ENCODE measurements around the gene VARS1.
A peak's percentile ranks its signal among the peaks of the same experiment; 100 is the strongest.

The VARS1 gene

DNA sequence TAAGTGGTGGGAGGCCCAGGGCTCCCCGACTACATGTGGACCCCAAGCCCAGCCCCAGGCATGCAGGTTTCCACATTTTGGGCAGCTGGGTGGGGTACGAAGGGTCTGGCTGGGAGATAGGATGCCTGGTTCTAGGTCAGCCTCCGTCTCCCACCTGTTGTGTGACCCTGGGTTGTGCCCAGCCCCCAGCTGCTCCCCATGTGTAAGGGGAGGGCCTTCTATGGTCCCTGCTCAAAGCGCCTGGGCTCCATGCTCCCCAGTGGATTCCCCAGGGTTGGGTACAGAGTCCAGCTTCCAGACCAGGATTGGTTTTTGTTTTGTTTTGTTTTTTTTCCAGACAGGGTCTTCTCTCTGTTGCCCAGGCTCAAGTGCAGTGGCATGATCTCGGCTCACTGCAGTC lies 17.4 kb downstream of the VARS1 start:
- no peak for TF ChIP-seq POLR2A (IDR thresholded peaks at IDR 0.05; ENCODE audit: low read depth, low read length)
- no peak for DNase-seq (ENCODE audit: insufficient read length, low spot score)
- FAIRE-seq: no peak

DNA sequence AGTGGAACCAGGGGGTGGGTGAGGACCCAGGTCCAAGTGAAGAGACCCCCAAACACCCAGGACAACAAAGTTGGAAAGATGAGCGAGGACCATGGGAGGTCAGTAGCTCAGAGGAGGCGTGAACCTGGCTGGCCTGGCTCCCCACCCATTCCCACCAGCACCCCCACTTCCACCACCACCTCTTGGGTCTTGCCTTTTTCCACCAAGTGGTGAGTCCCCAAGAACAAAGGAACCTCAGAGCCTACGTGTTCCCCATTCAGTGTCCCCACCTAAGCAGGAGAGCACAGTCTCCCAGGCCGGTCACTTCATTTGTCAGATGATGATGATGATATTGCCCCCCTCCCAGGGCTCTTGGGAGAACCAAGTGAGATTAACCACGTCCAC lies 17.9 kb downstream of the VARS1 start:
- no peak for DNase-seq (ENCODE audit: insufficient read length, low spot score)
- FAIRE-seq: no peak
- TF ChIP-seq POLR2A (IDR thresholded peaks at IDR 0.05; ENCODE audit: low read depth, low read length): no peak

DNA sequence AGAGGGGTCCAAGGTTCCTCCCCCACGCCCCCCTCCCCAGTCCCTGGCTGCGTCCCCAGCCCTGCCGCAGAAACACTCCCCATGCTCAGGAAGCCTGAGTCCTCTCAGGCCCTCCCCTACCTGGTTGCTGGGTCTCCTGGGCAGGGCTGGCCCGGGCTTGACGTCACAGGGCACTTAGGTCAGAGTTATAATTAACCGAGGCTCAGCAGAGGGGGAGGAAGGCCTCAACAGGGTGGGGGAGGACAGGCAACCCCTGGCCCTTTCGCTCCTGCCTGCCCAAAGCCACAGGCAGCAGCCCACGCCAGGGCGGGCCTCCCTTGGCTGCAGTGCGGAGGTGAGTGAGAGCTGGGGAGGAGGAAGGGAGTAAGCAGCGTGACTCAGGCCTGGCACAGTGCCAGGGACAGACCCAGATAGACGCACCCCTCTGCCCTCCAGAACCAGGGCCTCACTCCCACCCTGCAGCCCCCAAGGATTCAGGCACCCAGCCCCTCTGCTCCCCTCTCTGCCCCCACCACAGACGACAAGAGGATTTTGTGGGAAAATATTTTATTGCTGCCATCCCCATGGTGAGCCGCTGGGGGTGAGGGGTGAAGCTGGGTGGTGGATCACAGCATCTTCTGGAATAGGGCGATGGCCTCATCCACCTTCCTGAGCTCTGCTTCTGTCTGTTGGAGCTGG lies 18.4 kb downstream of the VARS1 start, which contains the start of gene VWA7:
Gene VWA7 (minus strand): TSS at position 340 of the 678 bp plus-strand sequence. CDS start 549 bp downstream, outside the sequence.
- TF ChIP-seq POLR2A (IDR thresholded peaks at IDR 0.05; ENCODE audit: low read depth, low read length): no peak
- DNase-seq (ENCODE audit: insufficient read length, low spot score) (peak; percentile 90), FAIRE-seq (no peak)

DNA sequence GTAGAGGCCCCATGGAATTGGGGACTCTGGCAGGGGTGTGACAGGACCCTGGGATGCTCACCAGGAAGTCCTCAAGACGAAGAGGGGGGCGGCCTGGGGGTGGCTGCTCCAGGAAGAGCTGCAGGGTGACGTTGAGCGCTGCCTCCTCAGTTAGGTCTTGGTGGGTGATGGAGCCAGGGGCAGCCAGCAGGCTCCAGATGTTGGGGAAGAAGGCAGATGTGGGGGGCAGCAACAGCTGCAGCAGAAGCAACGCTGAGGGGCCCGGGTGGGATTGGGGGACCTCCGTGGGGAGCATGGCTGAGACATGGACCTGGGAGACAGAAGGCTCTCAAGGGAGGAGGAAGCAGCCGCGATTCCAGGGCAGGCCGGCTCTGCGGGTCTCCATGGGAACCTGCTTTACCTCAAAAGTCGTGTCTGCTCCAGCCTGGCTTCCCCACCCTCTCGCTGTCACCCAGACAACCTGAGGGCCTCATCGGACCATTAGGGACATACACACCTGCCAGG lies 19.0 kb downstream of the VARS1 start:
- TF ChIP-seq POLR2A (IDR thresholded peaks at IDR 0.05; ENCODE audit: low read depth, low read length): no peak
- FAIRE-seq (no peak), DNase-seq (ENCODE audit: insufficient read length, low spot score) (no peak)

DNA sequence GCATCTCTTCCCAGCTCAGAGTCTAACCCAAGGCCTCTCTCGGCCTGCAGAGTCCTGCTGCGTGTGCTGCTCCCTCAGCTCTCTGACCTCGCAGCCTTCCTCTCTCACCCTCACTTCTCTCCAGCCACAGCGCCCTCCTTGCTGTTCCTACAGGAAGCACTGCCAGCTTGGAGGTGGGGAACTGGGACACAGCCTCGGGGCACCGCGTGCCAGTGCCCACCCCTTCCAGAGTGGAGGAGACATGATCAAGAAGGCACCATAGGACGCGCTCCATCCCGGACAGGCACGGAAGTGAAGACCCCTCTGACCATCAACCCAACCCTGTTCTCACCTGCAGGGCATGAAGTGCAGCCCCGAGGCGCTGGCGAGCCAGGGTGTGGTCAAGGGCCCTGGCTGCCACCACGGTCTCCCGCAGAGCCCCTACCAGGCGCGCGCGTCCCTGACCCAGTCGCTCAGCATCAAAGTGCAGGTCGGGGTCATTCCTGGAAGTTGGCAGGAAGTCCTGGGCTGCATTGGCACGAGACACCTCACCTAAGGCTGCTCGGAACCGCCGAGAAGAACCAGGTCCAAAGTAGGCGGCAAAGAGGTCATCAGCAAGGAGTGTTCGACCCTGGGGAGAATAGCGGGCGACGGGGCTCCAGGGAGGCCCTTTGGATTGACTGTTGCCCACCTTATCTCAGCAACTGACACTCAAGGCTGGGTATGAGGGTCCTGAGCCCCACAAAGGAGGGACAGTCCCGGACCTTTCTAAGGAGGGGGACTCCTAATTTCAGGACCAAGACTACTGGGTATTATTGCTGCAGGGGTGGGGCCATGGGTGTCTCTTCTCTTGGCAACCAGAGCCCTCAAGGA lies 19.7 kb downstream of the VARS1 start:
- FAIRE-seq: no peak
- no peak for DNase-seq (ENCODE audit: insufficient read length, low spot score)
- TF ChIP-seq POLR2A (IDR thresholded peaks at IDR 0.05; ENCODE audit: low read depth, low read length): no peak

DNA sequence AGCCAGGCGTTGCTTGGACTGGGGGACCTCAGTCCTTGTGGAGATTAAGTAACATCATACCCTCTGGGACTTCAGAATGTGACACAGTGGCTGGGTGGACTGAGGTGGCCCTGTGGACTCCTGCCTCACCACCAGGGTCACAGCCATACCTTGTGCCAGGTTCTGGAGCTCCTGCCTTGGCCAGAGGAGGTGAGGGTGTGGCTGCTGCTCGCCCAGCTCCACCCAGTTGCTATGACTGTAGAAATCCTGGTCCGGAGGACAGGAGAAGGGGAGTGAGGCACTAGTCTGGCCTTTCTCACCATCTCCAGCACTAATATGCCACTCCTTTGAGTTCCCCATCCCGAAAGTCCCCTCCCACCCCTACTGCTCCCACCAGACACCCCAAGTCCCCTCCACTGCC lies 20.4 kb downstream of the VARS1 start:
- FAIRE-seq (no peak), DNase-seq (ENCODE audit: insufficient read length, low spot score) (no peak)
- TF ChIP-seq POLR2A (IDR thresholded peaks at IDR 0.05; ENCODE audit: low read depth, low read length): no peak

DNA sequence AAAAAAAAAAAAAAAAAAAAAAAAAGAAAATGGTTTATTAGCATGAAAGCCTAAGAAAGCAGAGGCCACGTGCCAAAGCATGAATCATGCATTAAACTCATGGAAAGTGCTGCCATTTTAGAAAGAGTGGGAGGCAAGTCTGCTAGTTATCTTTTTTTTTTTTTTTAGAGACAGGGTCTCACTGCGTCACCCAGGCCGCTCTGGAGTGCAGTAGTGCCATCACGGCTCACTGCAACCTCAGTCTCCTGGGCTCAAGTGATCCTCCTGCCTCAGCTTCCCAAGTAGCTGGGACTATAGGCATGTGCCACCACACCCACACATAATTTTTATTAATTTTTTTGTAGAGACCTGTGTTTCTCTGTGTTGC lies 23.6 kb downstream of the VARS1 start:
- DNase-seq (ENCODE audit: insufficient read length, low spot score) (no peak), FAIRE-seq (no peak)
- no peak for TF ChIP-seq POLR2A (IDR thresholded peaks at IDR 0.05; ENCODE audit: low read depth, low read length)

DNA sequence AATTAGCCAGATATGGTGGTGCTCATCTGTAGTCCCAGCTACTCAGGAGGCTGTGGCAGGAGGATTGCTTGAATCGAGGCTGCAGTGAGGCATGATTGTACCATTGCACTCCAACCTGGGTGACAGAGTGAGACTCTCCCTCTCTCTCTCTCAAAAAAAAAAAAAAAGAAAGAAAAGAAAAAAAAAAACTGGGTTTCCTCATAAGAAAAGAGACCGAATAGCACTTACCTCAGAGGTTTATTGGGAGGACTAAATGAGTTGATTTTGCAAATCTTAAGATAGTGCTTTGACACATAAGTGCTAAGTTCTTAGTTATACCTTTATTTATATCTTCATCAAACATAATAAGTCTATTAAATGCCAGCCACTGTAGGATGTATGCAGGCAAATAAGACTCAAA lies 24.7 kb downstream of the VARS1 start:
- TF ChIP-seq POLR2A (IDR thresholded peaks at IDR 0.05; ENCODE audit: low read depth, low read length): no peak
- FAIRE-seq (no peak), DNase-seq (ENCODE audit: insufficient read length, low spot score) (no peak)

DNA sequence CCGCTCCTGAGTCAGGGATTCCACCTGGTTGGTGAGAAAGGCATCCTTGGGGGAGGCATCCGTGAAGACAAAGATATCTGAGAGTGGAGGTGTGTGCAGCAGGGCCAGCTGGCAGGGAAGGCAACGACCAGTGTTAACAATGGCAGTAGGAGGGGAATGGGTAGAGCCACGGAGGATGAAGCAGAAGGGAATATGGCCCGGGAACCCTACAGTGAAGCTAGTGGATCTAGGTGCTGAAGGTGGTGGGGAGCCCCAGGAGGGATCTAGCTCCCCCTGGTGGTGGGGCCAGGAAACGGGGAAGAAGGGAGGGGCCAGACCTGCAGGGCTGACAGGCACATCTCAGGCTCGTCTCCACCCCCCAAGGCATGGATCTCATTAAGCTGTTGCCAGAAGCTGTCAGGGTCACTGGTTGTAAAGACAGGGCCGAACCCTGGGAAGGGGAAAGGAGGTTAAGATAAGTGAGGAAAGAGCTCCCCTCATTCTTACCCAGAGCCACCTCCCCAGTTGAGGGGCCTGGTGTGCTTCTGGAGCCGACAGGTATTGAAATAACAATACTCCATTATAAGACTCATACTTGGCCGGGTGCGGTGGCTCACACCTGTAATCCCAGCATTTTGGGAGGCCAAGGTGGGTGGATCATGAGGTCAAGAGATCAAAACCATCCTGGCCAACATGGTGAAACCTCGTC lies 25.7 kb downstream of the VARS1 start:
- TF ChIP-seq POLR2A (IDR thresholded peaks at IDR 0.05; ENCODE audit: low read depth, low read length): no peak
- DNase-seq (ENCODE audit: insufficient read length, low spot score): peak; percentile 87
- FAIRE-seq: peak; percentile 48

DNA sequence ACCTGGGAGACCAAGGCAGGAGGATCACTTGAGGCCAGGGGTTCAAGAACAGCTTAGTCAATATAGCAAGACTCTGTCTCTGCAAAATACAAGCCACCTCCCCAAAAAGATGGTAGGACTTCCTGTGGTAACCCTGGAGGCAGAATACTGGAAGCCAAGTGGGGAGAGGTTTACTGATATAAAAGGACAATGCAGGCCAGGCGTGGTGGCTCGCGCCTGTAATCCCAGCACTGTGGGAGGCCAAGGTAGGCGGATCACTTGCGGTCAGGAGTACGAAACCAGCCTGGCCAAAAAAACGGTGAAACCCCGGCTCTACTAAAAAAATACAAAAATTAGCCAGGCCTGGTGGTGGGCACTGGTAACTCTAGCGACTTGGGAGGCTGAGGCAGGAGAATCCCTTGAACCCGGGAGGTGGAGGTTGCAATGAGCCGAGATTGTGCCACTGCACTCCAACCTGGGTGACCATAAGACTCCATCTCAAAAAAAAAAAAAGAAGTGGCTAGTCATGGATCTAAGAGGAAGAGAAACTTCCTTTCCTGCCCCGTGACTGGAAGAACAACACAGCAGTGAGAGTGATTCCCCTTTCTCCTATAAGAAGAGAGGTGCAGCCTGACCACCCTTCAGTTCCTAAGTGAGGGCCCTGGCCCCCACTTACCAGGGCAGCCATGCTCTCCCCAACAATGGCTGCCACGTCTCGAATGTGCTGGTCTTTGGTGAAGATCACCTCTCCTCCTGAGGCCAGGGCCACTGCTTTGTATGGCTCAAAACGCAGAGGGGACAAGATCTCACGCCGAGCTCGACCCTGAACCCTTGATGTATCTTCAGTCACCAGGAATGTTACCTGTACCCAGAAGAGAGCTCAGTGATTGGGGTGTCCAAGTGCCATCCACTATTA lies 26.9 kb downstream of the VARS1 start:
- FAIRE-seq (no peak), DNase-seq (ENCODE audit: insufficient read length, low spot score) (no peak)
- no peak for TF ChIP-seq POLR2A (IDR thresholded peaks at IDR 0.05; ENCODE audit: low read depth, low read length)

DNA sequence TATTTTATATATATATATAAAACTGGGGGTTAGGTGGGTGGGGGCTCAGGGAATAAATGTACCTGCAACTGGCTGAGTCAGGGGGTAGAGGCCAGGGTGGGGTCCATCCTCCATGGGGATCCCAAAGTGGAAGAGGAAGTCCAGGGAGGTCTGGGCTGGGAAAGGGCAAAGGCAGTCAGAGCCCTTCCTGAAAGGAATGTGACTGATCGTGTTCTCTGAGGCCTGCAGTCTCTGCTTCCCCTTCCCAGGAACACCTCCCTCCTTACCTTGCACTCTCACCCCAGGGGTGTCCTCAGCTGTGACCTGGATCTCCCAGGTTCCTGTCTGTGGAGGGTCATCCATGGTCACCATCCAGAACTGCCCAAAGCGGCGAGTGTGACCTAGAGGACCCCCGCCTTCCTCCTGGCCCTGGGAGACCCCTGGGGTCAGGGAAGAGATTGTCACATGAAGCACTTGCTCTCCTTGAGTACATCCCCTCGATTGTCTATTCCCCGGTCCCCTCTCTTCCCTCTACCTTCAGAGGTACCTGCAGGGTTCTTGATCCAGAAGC lies 28.4 kb downstream of the VARS1 start:
- DNase-seq (ENCODE audit: insufficient read length, low spot score) (no peak), FAIRE-seq (no peak)
- no peak for TF ChIP-seq POLR2A (IDR thresholded peaks at IDR 0.05; ENCODE audit: low read depth, low read length)

DNA sequence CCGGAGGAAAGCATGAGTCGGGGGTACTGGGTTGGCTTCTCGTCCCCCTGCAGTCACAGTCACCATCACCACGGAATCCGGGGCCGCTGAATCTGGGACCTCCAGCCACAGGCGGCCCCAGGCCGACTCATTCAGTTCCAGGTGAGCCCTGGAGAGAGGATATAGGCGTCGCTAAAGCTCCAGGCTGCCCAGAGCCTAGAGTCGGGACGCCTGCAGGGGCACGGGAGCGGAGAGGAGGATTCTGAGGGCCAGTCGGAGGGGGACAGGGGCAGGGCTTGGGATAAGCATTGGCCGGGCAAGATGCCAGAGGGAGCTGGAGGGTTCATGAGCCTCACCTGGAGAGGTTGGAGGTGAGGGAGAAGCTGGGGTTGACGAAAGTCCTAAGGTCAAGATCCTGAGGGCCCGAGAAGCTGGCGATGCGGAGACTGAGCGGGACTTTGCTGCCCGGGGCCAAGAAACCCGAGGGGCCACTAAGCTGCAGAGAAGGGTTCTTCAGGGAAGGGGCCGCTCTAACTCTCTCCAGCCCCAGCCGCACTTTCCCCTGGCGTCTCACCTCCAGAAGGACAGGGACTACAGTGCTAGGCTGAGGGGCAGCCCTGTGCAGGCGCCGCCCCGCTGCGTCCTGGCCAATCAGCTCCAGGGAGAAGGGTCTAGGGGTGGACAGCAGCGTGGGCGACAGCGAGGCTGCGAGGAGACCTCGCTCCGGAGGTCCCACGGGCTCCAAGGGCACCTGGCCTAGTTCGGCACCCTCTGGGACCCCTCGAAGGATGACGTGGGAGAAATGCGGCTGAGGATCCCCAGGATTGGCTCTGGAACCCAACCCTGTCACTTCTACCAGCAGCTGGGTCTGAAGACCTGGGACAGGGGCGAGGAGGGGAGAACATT lies 29.4 kb downstream of the VARS1 start:
- TF ChIP-seq POLR2A (IDR thresholded peaks at IDR 0.05; ENCODE audit: low read depth, low read length): no peak
- no peak for FAIRE-seq
- no peak for DNase-seq (ENCODE audit: insufficient read length, low spot score)
